ENCODE measurements around the gene NAAA.

The NAAA gene

GRCh38 chr4:75919920-75920319, 20.9 kb downstream of the NAAA start:
- TF ChIP-seq SIN3A (IDR thresholded peaks at IDR 0.05; ENCODE audit: borderline replicate concordance, insufficient read depth, low read length) = no peak
- no peak for TF ChIP-seq FOXP2 (optimal IDR thresholded peaks at IDR 0.05; ENCODE audit: borderline replicate concordance, extremely low read depth, extremely low read length, insufficient read depth)
- no peak for TF ChIP-seq POLR2AphosphoS5 (IDR thresholded peaks at IDR 0.05; ENCODE audit: low read depth, low read length)
- no peak for TF ChIP-seq TAF1 (IDR thresholded peaks at IDR 0.05; ENCODE audit: borderline replicate concordance, insufficient read depth, low read length)
- no peak for TF ChIP-seq REST (IDR thresholded peaks at IDR 0.05; ENCODE audit: insufficient read depth in 1 of 2, low read depth in 2 of 2, low read length in 2 of 2)

DNA sequence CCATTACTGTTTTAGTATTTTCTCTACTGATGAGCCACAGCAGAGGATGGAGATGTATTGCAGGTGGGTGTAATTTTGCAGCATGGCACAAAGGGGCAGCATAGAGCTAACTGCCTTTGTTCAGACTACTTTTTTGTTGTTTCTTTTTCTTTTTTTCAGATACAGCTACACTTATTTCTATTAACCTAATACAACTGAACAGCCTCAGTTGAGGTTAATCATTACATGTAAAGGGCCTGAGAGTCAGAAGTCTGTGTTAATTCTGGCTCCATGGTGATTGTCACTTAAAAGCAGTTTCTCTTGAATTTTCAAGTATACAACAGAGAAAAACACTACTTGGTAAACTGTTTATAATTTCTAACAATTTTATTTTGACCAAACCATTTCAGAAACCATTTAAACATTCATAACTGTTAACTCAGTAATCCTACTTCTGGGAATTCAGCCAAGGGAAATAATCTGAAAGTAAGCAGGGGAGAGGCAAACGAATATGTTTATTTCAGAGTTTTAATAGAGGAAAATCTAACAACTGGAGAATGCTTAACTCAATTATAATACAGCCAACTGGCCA, 24.6 kb downstream of the NAAA start:
- TF ChIP-seq FOXP2 (optimal IDR thresholded peaks at IDR 0.05; ENCODE audit: borderline replicate concordance, extremely low read depth, extremely low read length, insufficient read depth) (no peak), POLR2AphosphoS5 (IDR thresholded peaks at IDR 0.05; ENCODE audit: low read depth, low read length) (no peak)

DNA sequence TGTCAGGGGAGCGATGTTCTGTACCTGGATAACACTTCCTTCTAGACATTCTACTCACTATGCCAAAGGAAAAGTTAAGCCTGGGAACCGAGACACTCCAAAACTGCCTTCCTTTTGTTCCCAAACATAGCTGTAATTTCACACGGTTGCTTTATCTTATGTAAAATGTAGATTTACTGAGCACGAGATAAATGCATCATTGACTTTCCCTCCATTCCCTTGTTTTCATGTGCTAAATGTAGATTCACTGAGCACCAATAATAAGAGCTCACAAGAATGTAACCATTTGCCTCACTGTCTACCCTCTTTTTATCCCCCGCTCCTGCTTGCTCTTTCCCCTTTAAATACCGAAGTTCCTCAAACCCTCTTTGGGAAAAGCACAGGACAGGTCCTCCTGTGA, 27.8 kb downstream of the NAAA start:
- TF ChIP-seq SIN3A (IDR thresholded peaks at IDR 0.05; ENCODE audit: borderline replicate concordance, insufficient read depth, low read length) (no peak), POLR2AphosphoS5 (IDR thresholded peaks at IDR 0.05; ENCODE audit: low read depth, low read length) (no peak), FOXP2 (optimal IDR thresholded peaks at IDR 0.05; ENCODE audit: borderline replicate concordance, extremely low read depth, extremely low read length, insufficient read depth) (no peak), TAF1 (IDR thresholded peaks at IDR 0.05; ENCODE audit: borderline replicate concordance, insufficient read depth, low read length) (no peak), REST (IDR thresholded peaks at IDR 0.05; ENCODE audit: insufficient read depth in 1 of 2, low read depth in 2 of 2, low read length in 2 of 2) (no peak)

DNA sequence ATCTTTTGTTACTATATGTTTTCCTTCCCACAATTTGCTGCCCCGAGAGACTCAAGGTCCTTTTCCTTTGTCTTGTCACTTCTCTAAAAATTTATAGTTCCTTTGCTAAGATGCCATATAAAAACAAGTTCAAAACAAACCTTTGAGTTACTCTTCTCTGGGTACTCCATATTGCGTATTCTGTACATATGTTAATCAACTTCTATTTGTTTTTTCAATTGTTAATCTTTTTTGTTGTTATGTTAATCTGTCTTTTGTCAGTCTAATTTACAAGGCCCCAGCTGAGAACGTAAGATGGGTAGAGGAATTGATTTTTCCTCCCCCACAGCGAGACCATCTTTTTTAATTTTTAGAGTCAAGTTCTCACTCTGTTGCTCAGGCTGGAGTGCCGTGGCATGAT, 31.4 kb downstream of the NAAA start:
- TF ChIP-seq REST (IDR thresholded peaks at IDR 0.05; ENCODE audit: insufficient read depth in 1 of 2, low read depth in 2 of 2, low read length in 2 of 2) (no peak), POLR2AphosphoS5 (IDR thresholded peaks at IDR 0.05; ENCODE audit: low read depth, low read length) (no peak), FOXP2 (optimal IDR thresholded peaks at IDR 0.05; ENCODE audit: borderline replicate concordance, extremely low read depth, extremely low read length, insufficient read depth) (no peak), TAF1 (IDR thresholded peaks at IDR 0.05; ENCODE audit: borderline replicate concordance, insufficient read depth, low read length) (no peak), SIN3A (IDR thresholded peaks at IDR 0.05; ENCODE audit: borderline replicate concordance, insufficient read depth, low read length) (no peak)

DNA sequence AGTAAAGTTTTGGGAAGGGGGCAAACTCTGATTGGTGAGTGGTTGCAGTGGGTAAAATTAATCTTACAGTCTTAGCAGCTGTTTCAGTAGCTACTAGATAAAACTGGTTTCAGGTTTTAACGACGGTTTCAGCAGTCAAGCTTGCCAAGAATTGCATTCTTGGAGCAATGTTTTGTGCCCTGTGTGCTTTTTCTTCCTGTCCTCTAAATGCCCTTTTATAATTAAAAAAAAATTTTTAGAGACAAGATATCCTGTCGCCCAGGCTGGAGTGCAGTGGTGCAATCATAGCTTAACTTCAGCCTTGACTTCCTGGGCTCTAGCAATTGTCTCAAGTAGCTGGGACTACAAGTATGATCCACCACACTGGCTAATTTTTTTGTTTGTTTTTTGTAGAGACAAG, 32.3 kb downstream of the NAAA start:
- TF ChIP-seq REST (IDR thresholded peaks at IDR 0.05; ENCODE audit: insufficient read depth in 1 of 2, low read depth in 2 of 2, low read length in 2 of 2) = no peak
